G401.6 (cell line): Measurements from ENCODE around the gene NPIPB6.
"Not testable (repeated sequence)": the region's sequence is repeated elsewhere in the genome, so short reads cannot be mapped to it uniquely, and the experiment has no call there.

Experiments
- FAIRE-seq: peaks from 2 replicates; lab custom pipeline; 2012; peaks lifted over from hg19 to GRCh38; lab: Jason Lieb, UNC

The NPIPB6 gene

DNA sequence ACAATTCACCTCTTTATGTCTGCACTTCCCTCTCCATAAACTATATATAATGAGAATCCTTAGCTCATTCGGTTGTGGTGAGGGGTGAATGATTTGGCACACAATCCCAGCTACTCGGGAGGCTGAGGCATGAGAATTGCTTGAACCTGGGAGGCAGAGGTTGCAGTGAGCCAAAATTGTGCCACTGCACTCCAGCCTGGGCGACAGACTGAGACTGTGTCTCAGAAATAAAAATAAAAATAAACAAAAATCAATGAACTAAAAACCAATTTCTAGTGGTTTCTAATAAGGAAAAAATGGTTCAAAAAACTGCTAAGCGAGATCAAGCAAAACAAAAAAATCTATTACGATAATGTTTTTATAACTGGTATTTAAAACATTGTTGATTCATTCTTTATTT lies at the start of gene NPIPB6:
Gene NPIPB6, minus strand, starts transcription at position 101 of the 400 bp plus-strand sequence. CDS start 686 bp downstream, outside the sequence.
- FAIRE-seq: not testable (repeated sequence)

GRCh38 chr16:28403220-28404072 lies 40.1 kb upstream of the NPIPB6 start, which contains the start of gene EIF3CL:
EIF3CL (minus strand) TSS chr16:28403841; CDS start chr16:28403618, 223 bp downstream.
- FAIRE-seq: peak; percentile 90

GRCh38 chr16:28392054-28392453 lies 28.7 kb upstream of the NPIPB6 start:
- not testable (repeated sequence) for FAIRE-seq

DNA sequence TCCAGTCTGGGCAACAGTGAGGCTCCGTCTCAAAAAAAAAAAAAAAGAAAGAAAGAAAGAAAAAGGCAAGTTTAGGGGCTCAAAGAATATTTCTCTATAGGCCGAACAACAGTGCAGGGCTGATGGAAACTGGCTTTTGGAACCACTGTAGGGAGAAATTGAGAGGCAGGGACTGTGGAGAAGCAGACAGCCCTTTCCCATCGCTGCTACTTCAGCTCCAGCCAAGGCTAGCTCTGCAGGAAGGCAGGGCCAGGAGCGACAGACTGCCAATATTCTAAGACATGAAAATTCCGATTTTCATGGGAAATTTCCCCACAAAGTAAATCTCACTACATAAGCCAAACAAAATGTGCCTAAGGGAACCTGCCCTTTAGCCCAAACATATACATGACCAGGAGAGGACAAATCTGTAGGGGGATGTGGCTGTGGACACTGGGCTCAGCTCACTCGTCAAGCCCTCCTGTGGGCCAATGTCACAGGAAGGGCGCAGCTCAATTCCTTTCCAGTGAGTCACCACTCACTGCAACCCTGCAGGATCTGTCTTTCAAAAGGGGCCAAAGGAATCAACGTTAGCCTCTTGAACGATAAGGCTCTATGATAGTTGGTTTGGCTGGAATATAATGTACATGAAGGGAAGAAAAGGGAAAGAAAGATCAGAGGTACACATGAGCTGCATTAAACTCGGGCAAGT lies 19.0 kb upstream of the NPIPB6 start:
- FAIRE-seq: not testable (repeated sequence)

- FAIRE-seq: not testable (repeated sequence)
Measured at GRCh38 chr16:28377822-28378221, 14.5 kb upstream of the NPIPB6 start.

DNA sequence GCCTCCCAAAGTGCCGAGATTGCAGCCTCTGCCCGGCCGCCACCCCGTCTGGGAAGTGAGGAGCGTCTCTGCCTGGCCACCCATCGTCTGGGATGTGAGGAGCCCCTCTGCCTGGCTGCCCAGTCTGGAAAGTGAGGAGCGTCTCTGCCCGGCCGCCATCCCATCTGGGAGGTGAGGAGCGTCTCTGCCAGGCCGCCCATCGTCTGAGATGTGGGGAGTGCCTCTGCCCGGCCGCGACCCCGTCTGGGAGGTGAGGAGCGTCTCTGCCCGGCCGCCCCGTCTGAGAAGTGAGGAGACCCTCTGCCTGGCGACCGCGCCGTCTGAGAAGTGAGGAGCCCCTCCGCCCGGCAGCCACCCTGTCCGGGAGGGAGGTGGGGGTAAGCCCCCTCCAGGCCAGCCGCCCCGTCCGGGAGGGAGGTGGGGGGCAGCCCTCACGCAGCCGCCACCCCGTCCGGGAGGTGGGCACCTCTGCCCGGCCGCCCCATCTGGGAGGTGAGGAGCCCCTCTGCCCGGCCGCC lies 13.9 kb upstream of the NPIPB6 start:
- not testable (repeated sequence) for FAIRE-seq

DNA sequence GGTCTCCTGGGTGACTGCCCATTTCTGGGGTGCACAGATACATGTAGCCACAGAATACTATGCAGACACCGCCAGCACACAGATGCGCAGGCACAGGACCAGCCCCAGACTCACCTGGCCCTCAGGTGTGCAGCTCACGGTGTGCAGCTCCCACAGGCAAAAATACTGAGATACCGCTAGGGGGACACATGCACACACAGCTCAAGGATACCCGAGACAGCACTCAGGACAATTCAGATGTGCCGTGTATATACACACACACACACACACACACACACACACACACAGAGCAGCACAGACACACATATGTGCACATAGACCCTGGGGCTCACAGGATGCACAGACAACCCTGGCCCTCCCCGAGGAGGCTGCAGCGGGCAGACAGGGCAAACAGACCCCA lies 11.8 kb upstream of the NPIPB6 start:
- not testable (repeated sequence) for FAIRE-seq

- not testable (repeated sequence) for FAIRE-seq
Measured at GRCh38 chr16:28374281-28374680, 11.0 kb upstream of the NPIPB6 start.

- not testable (repeated sequence) for FAIRE-seq
Measured at GRCh38 chr16:28367926-28368325, 4.6 kb upstream of the NPIPB6 start.

GRCh38 chr16:28364268-28365173 lies 1.2 kb upstream of the NPIPB6 start:
- not testable (repeated sequence) for FAIRE-seq

DNA sequence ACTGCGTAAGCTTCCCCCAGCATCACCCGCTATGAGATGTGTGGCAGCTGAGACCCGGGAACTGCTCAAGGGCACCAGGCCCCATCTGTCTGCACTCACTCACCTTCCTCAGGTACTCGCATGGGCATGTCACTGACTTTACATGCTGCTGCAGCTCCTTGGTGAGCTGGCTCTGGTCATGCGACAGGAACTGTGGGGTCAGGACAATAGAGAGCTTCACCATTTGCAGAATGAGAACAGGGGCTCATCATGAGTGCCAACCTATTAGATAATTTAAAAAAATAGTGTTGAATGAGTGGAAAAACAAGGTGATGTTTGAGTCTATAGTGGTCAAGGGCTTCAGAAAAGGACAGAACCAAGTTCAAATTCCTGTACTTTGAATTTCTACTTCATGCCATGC lies 708 bp downstream of the NPIPB6 start:
- not testable (repeated sequence) for FAIRE-seq

GRCh38 chr16:28338230-28338629 lies 25.1 kb downstream of the NPIPB6 start:
- not testable (repeated sequence) for FAIRE-seq

DNA sequence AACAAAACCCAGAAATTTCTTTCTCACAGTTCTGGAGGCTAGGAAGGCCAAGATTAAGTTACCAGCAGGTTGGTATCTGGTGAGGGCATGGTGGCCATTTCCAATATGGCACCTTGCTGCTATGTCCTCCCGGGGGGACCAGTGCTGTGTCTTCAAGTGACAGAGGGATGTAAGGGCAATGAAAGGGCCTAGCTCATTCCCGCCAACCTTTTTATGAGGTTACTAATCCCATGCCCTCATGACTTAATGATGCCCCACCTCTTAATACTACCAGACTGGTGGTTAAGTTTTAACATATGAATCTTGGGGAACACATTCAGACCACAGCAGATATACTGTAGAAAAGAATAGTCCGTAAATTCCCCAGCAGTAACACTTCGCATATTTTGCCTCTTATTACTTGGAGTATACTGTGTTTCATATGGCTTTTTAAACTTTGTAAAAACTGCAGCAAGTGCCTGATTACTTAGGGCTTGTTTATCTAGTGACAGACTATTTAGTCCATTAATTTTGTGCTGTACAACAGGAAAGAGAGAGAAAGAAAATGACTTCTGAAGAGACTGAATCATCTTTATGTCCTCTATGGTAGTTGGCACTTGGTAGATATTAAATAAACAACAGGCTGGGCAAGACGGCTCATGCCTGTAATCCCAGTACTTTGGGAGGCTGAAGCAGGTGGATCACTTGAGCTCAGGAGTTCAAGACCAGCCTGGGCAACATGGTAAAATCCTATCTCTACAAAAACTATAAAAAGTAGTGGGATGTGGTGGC lies 26.2 kb downstream of the NPIPB6 start:
- not testable (repeated sequence) for FAIRE-seq

- not testable (repeated sequence) for FAIRE-seq
Measured at GRCh38 chr16:28335678-28336077, 27.6 kb downstream of the NPIPB6 start.

DNA sequence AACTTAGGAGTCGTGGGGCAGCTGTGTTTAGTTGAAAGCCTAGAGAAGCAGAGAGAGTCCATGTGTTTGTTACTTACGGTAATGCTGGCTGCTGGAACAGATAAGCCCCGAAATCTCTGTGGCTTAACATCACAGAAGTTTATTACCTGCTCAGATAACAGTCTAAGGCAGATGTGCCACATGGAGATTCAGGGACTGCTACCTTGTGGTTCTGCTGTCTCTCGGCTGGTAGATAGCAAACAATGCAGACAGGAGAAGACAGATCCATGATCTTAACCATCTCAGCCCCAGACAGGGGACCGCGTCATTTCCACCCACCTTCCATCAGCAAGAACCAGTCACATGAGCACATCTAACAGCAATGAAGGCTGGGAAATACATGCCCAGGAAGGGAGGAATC lies 30.7 kb downstream of the NPIPB6 start:
- FAIRE-seq: not testable (repeated sequence)

DNA sequence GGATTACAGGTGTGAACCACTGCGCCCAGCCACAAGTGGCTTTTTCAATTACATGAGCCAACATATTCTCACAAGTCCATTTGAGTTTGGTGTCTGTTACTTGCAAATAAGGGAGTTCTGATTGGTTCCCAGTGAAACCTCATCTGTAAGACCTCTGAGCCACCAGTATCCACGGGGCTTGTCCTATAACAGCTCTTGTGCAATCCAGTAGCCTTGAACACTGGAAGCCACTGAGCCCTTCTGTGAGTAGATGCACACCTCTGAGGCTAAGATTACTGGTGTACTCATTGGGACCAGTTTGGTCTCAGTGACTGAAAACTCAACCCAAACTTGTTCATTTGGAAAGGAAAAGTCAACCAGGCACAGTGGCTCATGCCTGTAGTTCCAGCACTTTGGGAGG lies 32.3 kb downstream of the NPIPB6 start:
- FAIRE-seq: not testable (repeated sequence)

DNA sequence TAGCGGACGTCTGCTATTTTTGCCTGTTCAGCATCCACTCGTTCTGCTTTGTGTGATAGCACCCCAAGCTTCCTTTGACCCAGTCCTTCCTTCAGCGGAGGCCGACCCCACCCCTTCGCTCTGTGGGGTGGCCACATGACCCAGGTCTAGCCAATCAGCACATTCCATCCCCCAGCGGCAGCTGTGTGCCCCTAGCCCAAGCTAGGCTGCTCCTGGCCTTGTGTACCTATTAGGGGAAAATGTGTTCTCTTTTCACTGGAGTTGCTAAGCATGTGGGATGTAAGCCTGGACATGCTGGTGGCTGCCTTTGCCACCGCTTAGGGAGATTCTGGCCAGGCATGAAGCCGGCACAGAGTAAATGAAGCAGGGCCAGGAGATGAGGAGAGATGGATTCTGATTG lies 33.1 kb downstream of the NPIPB6 start:
- FAIRE-seq: not testable (repeated sequence)

DNA sequence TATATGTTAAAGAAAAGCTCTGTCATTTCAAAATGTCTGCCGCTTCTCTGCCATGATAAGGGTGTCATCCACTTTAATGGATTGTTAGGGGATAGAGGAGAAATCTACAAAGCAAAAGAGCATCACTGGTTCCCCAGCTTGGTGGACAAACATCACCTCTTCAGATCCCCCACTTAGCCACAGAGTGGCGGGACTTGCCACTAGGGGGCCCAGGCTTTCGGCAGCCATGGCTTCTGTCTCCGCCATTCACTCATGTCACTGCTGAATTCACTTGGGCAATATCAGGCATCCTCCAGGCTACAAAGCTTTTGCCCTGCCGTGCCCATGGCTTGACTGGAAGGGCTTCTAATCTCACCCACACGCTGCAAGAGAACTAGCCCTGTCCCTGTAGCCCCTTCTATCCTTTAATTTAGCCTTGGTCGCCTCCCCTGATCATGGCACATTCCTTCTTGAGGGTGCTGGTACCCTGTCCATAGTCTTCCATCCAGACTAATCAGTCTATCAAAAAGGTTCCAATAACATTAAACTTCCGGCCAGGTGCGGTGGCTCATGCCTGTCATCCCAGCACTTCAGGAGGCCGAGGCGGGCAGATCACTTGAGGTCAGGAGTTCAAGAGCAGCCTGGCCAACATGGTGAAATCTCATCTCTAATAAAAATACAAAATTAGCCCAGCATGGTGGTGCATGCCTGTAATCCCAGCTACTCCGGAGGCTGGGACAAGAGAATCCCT lies 36.3 kb downstream of the NPIPB6 start:
- FAIRE-seq: no peak

GRCh38 chr16:28324887-28325279 lies 38.4 kb downstream of the NPIPB6 start:
- no peak for FAIRE-seq

- FAIRE-seq: no peak
Measured at GRCh38 chr16:28324235-28324886, 38.9 kb downstream of the NPIPB6 start.
